Panc1 (cell line): ENCODE data around the gene ARHGEF18. TPM values are rescaled to one million over a fixed set of nuclear protein-coding genes. Genes with fewer than 3 reads are reported as not detected.

Experiments
- ATAC-seq: fragments of 200-7000 bp; cut with Tn5 transposase; 2 replicates; pipeline ENCODE4 v1.9.1; 2020; ENCODE audit warnings: mild to moderate bottlenecking, moderate library complexity
- BruUV-seq: library from RNA; stranded (reverse); fragments of 400-500 nt; replicated peaks from 2 replicates; lab custom pipeline; 2021; lab: Mats Ljungman, UMichigan
- CTCF ChIA-PET: fragments of 300-600 bp; sonication (Branson Sonifier 250); formaldehyde crosslinking; loops from one replicate; lab custom pipeline; 2022; ENCODE audit warnings: antibody characterized with exemption; lab: Charles Lee
- POLR2A ChIA-PET: fragments of 300-600 bp; sonication (Branson Sonifier 250); formaldehyde crosslinking; loops from one replicate; lab custom pipeline; 2022; ENCODE audit warnings: antibody characterized with exemption; lab: Charles Lee
- DNase-seq: peaks from one replicate; pipeline ENCODE4 v3.0.0-alpha.2; 2010; ENCODE audit warnings: low read depth, low spot score
- H3K27ac ChIP-seq: 2 replicates; pipeline ENCODE4 v1.5.1; 2011; ENCODE audit warnings: mild to moderate bottlenecking, low read length, inconsistent platforms
- H3K27me3 ChIP-seq: fragments of 200-500 bp; sonication (Bioruptor generic); 2 replicates; pipeline ENCODE4 v1.6.0; 2014; ENCODE audit warnings: low read length, inconsistent platforms; ENCODE audit not compliant: control insufficient read depth, insufficient read depth
- H3K36me3 ChIP-seq: fragments of 200-500 bp; sonication (Bioruptor generic); 2 replicates; pipeline ENCODE4 v1.5.1; 2014; ENCODE audit warnings: inconsistent platforms, mild to moderate bottlenecking, low read length, moderate library complexity; ENCODE audit not compliant: control insufficient read depth, insufficient read depth
- H3K4me1 ChIP-seq: 2 replicates; pipeline ENCODE4 v1.5.1; 2011; ENCODE audit warnings: inconsistent platforms, mild to moderate bottlenecking, low read length, moderate library complexity; ENCODE audit not compliant: control insufficient read depth, insufficient read depth
- H3K4me3 ChIP-seq, 2 experiments: 2 replicates each; pipeline ENCODE4 v1.5.1; 2011 to 2012; ENCODE audit warnings: low read depth in 2 of 2, low read length in 2 of 2, mild to moderate bottlenecking in 2 of 2, inconsistent platforms in 1 of 2, moderate library complexity in 1 of 2
- H3K9me3 ChIP-seq: fragments of 200-500 bp; sonication (Bioruptor generic); 2 replicates; pipeline ENCODE4 v1.5.1; 2014; ENCODE audit warnings: low read depth, mild to moderate bottlenecking, inconsistent platforms, low read length, moderate library complexity; ENCODE audit not compliant: control insufficient read depth, insufficient read depth
- CTCF ChIP-seq: fragments of 450-650 bp; IDR thresholded peaks from 2 replicates; pipeline ENCODE4 v1.5.1; 2017; ENCODE audit warnings: mild to moderate bottlenecking
- POLR2AphosphoS5 ChIP-seq: IDR thresholded peaks from 2 replicates; pipeline ENCODE4 v1.6.1; 2012; ENCODE audit warnings: mild to moderate bottlenecking, low read depth, low read length, moderate library complexity
- REST ChIP-seq, 2 experiments: IDR thresholded peaks; 2 replicates each; pipeline ENCODE4 v1.6.1; 2011 to 2012; ENCODE audit warnings: low read depth in 2 of 2, control low read depth in 1 of 2, low read length in 1 of 2, mild to moderate bottlenecking in 1 of 2, moderate library complexity in 1 of 2; ENCODE audit not compliant: insufficient read depth in 1 of 2
- SIN3A ChIP-seq: IDR thresholded peaks from 2 replicates; pipeline ENCODE4 v1.6.1; 2012; ENCODE audit warnings: low read depth, mild to moderate bottlenecking, low read length, moderate library complexity, borderline replicate concordance; ENCODE audit not compliant: insufficient read depth
- TCF7L2 ChIP-seq: IDR thresholded peaks from 2 replicates; pipeline ENCODE4 v1.6.1; 2011; ENCODE audit warnings: mild to moderate bottlenecking, low read depth, low read length, inconsistent platforms
- in situ Hi-C: cut with HindIII; loops from 2 replicates; pipeline ENCODE4 v1.10.0; 2016; ENCODE audit warnings: low sequenced_read_pairs, low pct_unique_long_range_greater_than_20kb
- intact Hi-C: fragments of 100-400 bp; cut with micrococcal nuclease; formaldehyde crosslinking; loops from one replicate; pipeline ENCODE4 v1.10.0; 2022; ENCODE audit not compliant: unreplicated experiment
- total RNA-seq: library from RNA; stranded (reverse); gene quantifications from one replicate; pipeline ENCODE4 v1.2.1, GENCODE V29; 2021; ENCODE audit not compliant: unreplicated experiment

ARHGEF18 gene
- total RNA-seq, 1 experiment from 2014 or later, result 39.1 TPM

GRCh38 chr19:7351861-7352260 is 3.1 kb downstream of the ARHGEF18 start:
- intact Hi-C loops (no loop called here), in situ Hi-C loops (no loop called here)
- no peak for ATAC-seq
- H3K4me3 ChIP-seq, result no peak overlapping the region
- no peaks in the 10 kb centered on the region for H3K9me3 ChIP-seq
- DNase-seq, result no peak
- no peak overlapping the region for H3K27ac ChIP-seq
- ChIA-PET CTCF (no interaction called here), POLR2A (no interaction called here)
- TF ChIP-seq TCF7L2 (no peak), POLR2AphosphoS5 (no peak), SIN3A (no peak), CTCF (no peak), REST (IDR thresholded peaks at IDR 0.05; ENCODE audit: insufficient read depth in 1 of 2, low read depth in 2 of 2, low read length in 1 of 2) (no peak)
- no TSS peak for BruUV-seq
- H3K4me1 ChIP-seq, result no peaks in the 10 kb centered on the region
- H3K27me3 ChIP-seq, result no peaks in the 10 kb centered on the region
- H3K36me3 ChIP-seq, result no peaks in the 10 kb centered on the region

- Histone ChIP-seq H3K4me3 (no peak overlapping the region), H3K27ac (no peak overlapping the region), H3K27me3 (no peaks in the 10 kb centered on the region), H3K9me3 (no peaks in the 10 kb centered on the region), H3K36me3 (no peaks in the 10 kb centered on the region), H3K4me1 (no peaks in the 10 kb centered on the region)
- TF ChIP-seq REST (IDR thresholded peaks at IDR 0.05; ENCODE audit: insufficient read depth in 1 of 2, low read depth in 2 of 2, low read length in 1 of 2) (no peak), POLR2AphosphoS5 (no peak), SIN3A (no peak), CTCF (no peak), TCF7L2 (no peak)
- CTCF ChIA-PET, result no interaction called here
- no TSS peak for BruUV-seq
- in situ Hi-C loops (no loop called here), intact Hi-C loops (no loop called here)
- ATAC-seq, result peak; percentile 55
- no peak for DNase-seq
- POLR2A ChIA-PET, result no interaction called here
Observed at GRCh38 chr19:7355151-7355820, 6.5 kb downstream of the ARHGEF18 start.
